ENCODE data around the gene TGFB2. TPM values are rescaled to one million over a fixed set of nuclear protein-coding genes. Genes with fewer than 3 reads are reported as not detected.

TGFB2 gene
- total RNA-seq, 1 experiment from 2014 or later, result not detected

- Histone ChIP-seq H2BK120ac (ENCODE audit: low read depth, low read length, poor library complexity, severe bottlenecking) (no peak overlapping the region), H3K27ac (ENCODE audit: insufficient read length, low read depth, low read length) (no peak overlapping the region), H3T11ph (ENCODE audit: low read length) (no peak overlapping the region), H3K23ac (ENCODE audit: insufficient read length, low read depth, low read length) (no peak overlapping the region), H4K8ac (replicated peaks; ENCODE audit: insufficient read length, low read depth, low read length) (no peak overlapping the region), H3K23me2 (ENCODE audit: insufficient read length, low read depth, low read length, poor library complexity, severe bottlenecking) (no peaks in the 10 kb centered on the region), H4K20me1 (ENCODE audit: control insufficient read depth, insufficient read depth, insufficient read length) (no peaks in the 10 kb centered on the region), H3K14ac (ENCODE audit: insufficient read depth, low read length) (no peak overlapping the region), H4K5ac (ENCODE audit: insufficient read length, low read depth, low read length) (no peak overlapping the region), H2AK5ac (ENCODE audit: insufficient read length, low read length) (no peak overlapping the region), H3K79me1 (ENCODE audit: insufficient read depth, low read depth, low read length, poor library complexity, severe bottlenecking) (no peaks in the 10 kb centered on the region), H3K27me3 (ENCODE audit: insufficient read depth, low read length) (no peaks in the 10 kb centered on the region), H2BK12ac (ENCODE audit: insufficient read length, low read depth, low read length) (no peak overlapping the region), H3K79me2 (ENCODE audit: insufficient read depth, low read length) (no peaks in the 10 kb centered on the region), H3K4me2 (ENCODE audit: insufficient read depth, insufficient read length, low read length) (no peak overlapping the region), H3K9me3 (ENCODE audit: control insufficient read depth, low read depth, low read length) (no peaks in the 10 kb centered on the region), H2BK5ac (ENCODE audit: insufficient read length, low read length) (no peak overlapping the region), H3K18ac (ENCODE audit: insufficient read length, low read depth, low read length) (no peak overlapping the region), H2AFZ (ENCODE audit: low read length) (no peak overlapping the region), H2BK20ac (ENCODE audit: low read depth, low read length, poor library complexity, severe bottlenecking) (no peak overlapping the region), H3K9ac (ENCODE audit: extremely low read depth, insufficient read length, low read length) (no peak overlapping the region), H2BK15ac (ENCODE audit: low read depth, low read length) (no peak overlapping the region), H3K56ac (ENCODE audit: insufficient read length, low read depth, low read length) (no peak overlapping the region), H4K91ac (ENCODE audit: insufficient read length, low read depth, low read length) (no peak overlapping the region), H3K4me1 (ENCODE audit: insufficient read depth, low read length) (no peaks in the 10 kb centered on the region), H3K4ac (ENCODE audit: low read depth, low read length) (no peak overlapping the region)
- H3K36me3 Mint-ChIP-seq (ENCODE audit: insufficient read depth in 1 of 3, low read depth in 3 of 3), result no peaks in the 10 kb centered on the region
- H3K27me3 Mint-ChIP-seq (ENCODE audit: low read depth), result no peaks in the 10 kb centered on the region; the same call in 1 of the 2 replicates
- peaks cover 5% of the 10 kb centered on the region in 2 experiments for H3K4me1 Mint-ChIP-seq
- no peaks in the 10 kb centered on the region for H3K9me3 Mint-ChIP-seq
- WGBS (ENCODE audit: extremely low coverage, insufficient read length, low lambda C conversion rate), result no CpG with 5 or more reads among the region's 9 CpGs
- H3K27ac Mint-ChIP-seq, result no peak overlapping the region
- DNase-seq, result no peak
- no peak overlapping the region for H3K4me3 Mint-ChIP-seq
- no peak for TF ChIP-seq CTCF (conservative IDR thresholded peaks at IDR 0.05)
These were observed 63.8 kb downstream of the TGFB2 start for GRCh38 chr1:218408942-218409341.
